Measurements from ENCODE around the gene SPEN.

The SPEN gene

GRCh38 chr1:15989776-15990175 is 142.3 kb downstream of the SPEN start:
- no peak for DNase-seq (ENCODE audit: low read depth)

Data from GM04503 (cell line).